Muscle layer of duodenum (tissue), 2 donors: ENCODE results near the gene SLC35G1.

Experiments
- H3K27ac ChIP-seq: one replicate; pipeline ENCODE4 v1.7.0; 2013; ENCODE audit warnings: mild to moderate bottlenecking, low read length
- H3K27me3 ChIP-seq: one replicate; pipeline ENCODE4 v1.7.0; 2013; ENCODE audit warnings: low read depth, mild to moderate bottlenecking, control low read depth, low read length
- H3K36me3 ChIP-seq, 2 donors: one replicate each; pipeline ENCODE4 v1.7.0; 2013; ENCODE audit warnings: low read length in 2 of 2, control low read depth in 1 of 2, mild to moderate bottlenecking in 1 of 2; ENCODE audit not compliant: insufficient read depth in 2 of 2, control insufficient read depth in 1 of 2
- H3K4me1 ChIP-seq, 2 donors: one replicate each; pipeline ENCODE4 v1.7.0; 2013; ENCODE audit warnings: low read length in 2 of 2, mild to moderate bottlenecking in 2 of 2, control low read depth in 1 of 2, moderate library complexity in 1 of 2; ENCODE audit not compliant: insufficient read depth in 2 of 2, control insufficient read depth in 1 of 2
- H3K4me3 ChIP-seq, 2 donors: one replicate each; pipeline ENCODE4 v1.7.0; 2013; ENCODE audit warnings: low read length in 2 of 2, low read depth in 1 of 2, mild to moderate bottlenecking in 1 of 2
- H3K9me3 ChIP-seq, 2 donors: one replicate each; pipeline ENCODE4 v1.7.0; 2013; ENCODE audit warnings: low read length in 2 of 2, control low read depth in 1 of 2, mild to moderate bottlenecking in 1 of 2; ENCODE audit not compliant: control insufficient read depth in 1 of 2
- donor health status: healthy.

The SLC35G1 gene

GRCh38 chr10:93894516-93895378 lies 969 bp downstream of the SLC35G1 start:
- H3K36me3 ChIP-seq = peaks cover 0 to 6% of the 10 kb centered on the region in 2 donors
- peak overlapping the region; percentile 80 to 85 for H3K4me3 ChIP-seq
- no peaks in the 10 kb centered on the region for H3K9me3 ChIP-seq
- H3K27ac ChIP-seq = no peak overlapping the region
- H3K4me1 ChIP-seq = peaks cover 4 to 6% of the 10 kb centered on the region in 2 donors
- no peaks in the 10 kb centered on the region for H3K27me3 ChIP-seq

GRCh38 chr10:93897070-93897780 lies 3.4 kb downstream of the SLC35G1 start:
- Histone ChIP-seq H3K27ac (no peak overlapping the region), H3K4me3 (no peak overlapping the region), H3K9me3 (no peaks in the 10 kb centered on the region), H3K4me1 (peaks cover 4 to 6% of the 10 kb centered on the region in 2 donors), H3K36me3 (peaks cover 0 to 6% of the 10 kb centered on the region in 2 donors), H3K27me3 (no peaks in the 10 kb centered on the region)

GRCh38 chr10:93899109-93899508 lies 5.3 kb downstream of the SLC35G1 start:
- Histone ChIP-seq H3K9me3 (no peaks in the 10 kb centered on the region), H3K27ac (no peak overlapping the region), H3K4me3 (no peak overlapping the region), H3K36me3 (peaks cover 0 to 6% of the 10 kb centered on the region in 2 donors), H3K4me1 (peaks cover 4 to 6% of the 10 kb centered on the region in 2 donors), H3K27me3 (no peaks in the 10 kb centered on the region)

GRCh38 chr10:93903051-93903450 lies 9.3 kb downstream of the SLC35G1 start:
- Histone ChIP-seq H3K36me3 (peaks cover 4% of the 10 kb centered on the region in 2 donors), H3K27ac (no peak overlapping the region), H3K27me3 (no peaks in the 10 kb centered on the region), H3K4me3 (no peak overlapping the region), H3K9me3 (no peaks in the 10 kb centered on the region), H3K4me1 (no peaks in the 10 kb centered on the region)

- Histone ChIP-seq H3K27ac (no peak overlapping the region), H3K4me1 (no peaks in the 10 kb centered on the region), H3K36me3 (peaks cover 0 to 6% of the 10 kb centered on the region in 2 donors), H3K9me3 (no peaks in the 10 kb centered on the region), H3K27me3 (no peaks in the 10 kb centered on the region), H3K4me3 (no peak overlapping the region)
Observed at GRCh38 chr10:93904901-93905300, 11.1 kb downstream of the SLC35G1 start.

DNA sequence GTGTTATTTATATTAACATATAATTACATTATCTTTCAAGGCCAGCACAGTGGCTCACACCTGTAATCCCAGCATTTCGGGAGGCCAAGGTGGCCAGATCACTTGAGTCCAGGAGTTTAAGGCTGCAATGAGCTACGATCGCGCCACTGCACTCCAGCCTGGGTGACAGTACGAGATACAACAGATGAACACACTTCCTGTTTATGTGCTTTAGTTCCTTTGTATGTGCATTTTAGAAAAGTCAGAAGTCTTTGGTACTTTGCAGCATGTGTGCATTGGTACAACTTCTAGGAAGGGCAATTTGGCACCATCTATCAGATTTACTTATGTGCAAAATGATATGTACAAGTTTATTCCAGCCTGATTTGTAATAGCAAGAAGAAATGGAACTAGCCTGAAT lies 13.3 kb downstream of the SLC35G1 start:
- H3K4me1 ChIP-seq = no peaks in the 10 kb centered on the region
- H3K4me3 ChIP-seq = no peak overlapping the region
- H3K27ac ChIP-seq = no peak overlapping the region
- H3K27me3 ChIP-seq = no peaks in the 10 kb centered on the region
- H3K36me3 ChIP-seq = peaks cover 0 to 6% of the 10 kb centered on the region in 2 donors
- H3K9me3 ChIP-seq = no peaks in the 10 kb centered on the region

DNA sequence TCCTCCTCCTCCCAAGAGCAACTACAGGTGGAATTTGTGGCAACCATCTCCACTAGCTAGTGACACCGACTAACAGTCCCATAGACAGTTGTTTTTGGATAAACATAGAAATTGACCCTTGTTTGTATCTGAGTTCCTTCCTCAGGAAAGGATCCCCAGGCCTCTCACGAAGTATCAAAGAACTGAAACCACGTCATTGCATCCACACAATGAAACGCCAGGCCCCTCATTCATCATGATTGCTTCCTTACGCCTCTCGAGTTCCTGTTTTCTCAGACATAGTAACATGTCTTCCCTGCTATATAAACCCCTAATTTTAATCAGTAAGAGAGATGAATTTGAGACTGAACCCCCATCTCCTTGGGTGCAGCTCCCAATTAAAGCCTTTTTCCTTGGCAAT lies 18.1 kb downstream of the SLC35G1 start:
- no peaks in the 10 kb centered on the region for H3K4me1 ChIP-seq
- no peaks in the 10 kb centered on the region for H3K27me3 ChIP-seq
- H3K9me3 ChIP-seq = no peaks in the 10 kb centered on the region
- peaks cover 0 to 6% of the 10 kb centered on the region in 2 donors for H3K36me3 ChIP-seq
- no peak overlapping the region for H3K4me3 ChIP-seq
- H3K27ac ChIP-seq = no peak overlapping the region

- Histone ChIP-seq H3K27ac (no peak overlapping the region), H3K4me3 (no peak overlapping the region), H3K9me3 (no peaks in the 10 kb centered on the region), H3K27me3 (no peaks in the 10 kb centered on the region), H3K36me3 (peaks cover 0 to 6% of the 10 kb centered on the region in 2 donors), H3K4me1 (no peaks in the 10 kb centered on the region)
Observed at GRCh38 chr10:93912444-93912843, 18.7 kb downstream of the SLC35G1 start.

DNA sequence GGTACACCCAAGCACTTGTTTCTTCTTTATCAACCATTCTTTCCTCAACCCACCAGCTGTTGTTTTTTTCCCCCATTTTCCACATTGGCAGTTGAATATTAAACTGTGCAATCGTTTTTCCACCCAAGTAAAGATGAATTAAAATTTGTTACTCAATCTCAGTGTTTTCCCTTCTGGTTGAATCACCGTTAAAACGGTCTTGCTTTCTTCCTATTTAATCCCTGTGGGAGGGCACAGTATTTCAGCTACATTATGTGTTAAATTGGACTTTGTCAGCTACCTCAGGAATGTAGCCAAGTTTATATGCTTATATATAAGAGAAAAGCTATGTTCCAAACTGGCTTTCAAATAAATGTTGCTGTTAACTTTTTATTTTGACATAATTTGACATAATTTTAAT lies 19.9 kb downstream of the SLC35G1 start:
- Histone ChIP-seq H3K9me3 (no peaks in the 10 kb centered on the region), H3K4me3 (no peak overlapping the region), H3K27me3 (no peaks in the 10 kb centered on the region), H3K36me3 (no peaks in the 10 kb centered on the region), H3K4me1 (no peaks in the 10 kb centered on the region), H3K27ac (no peak overlapping the region)

DNA sequence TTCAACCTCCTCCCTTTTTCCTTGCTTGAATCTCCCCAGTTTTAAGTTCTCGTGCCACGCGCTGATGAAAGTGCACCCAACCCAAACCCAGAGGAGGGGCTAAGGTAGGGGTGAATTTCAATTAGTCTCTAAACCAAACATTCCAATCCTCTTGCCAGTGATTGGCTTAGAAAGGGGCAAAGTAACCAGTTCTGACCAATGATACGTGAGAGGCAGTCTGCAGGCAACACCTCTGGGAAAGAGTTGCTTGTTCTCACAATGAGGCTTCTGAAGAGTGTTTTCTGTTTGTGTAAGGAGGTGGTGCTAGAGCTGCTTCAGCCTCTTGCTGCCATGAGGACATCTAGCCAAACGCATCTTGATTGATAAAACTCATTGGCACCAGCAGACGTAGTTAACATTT lies 21.8 kb downstream of the SLC35G1 start:
- no peaks in the 10 kb centered on the region for H3K4me1 ChIP-seq
- H3K9me3 ChIP-seq = no peaks in the 10 kb centered on the region
- H3K27ac ChIP-seq = no peak overlapping the region
- no peak overlapping the region for H3K4me3 ChIP-seq
- H3K27me3 ChIP-seq = no peaks in the 10 kb centered on the region
- H3K36me3 ChIP-seq = no peaks in the 10 kb centered on the region

GRCh38 chr10:93916257-93917063 lies 22.7 kb downstream of the SLC35G1 start:
- Histone ChIP-seq H3K9me3 (no peaks in the 10 kb centered on the region), H3K27me3 (no peaks in the 10 kb centered on the region), H3K27ac (no peak overlapping the region), H3K36me3 (no peaks in the 10 kb centered on the region), H3K4me3 (peak overlapping the region; percentile 23), H3K4me1 (no peaks in the 10 kb centered on the region)
